Motor neuron (in vitro differentiated cells): ENCODE results near the gene NLRP9. TPM values are rescaled to one million over a fixed set of nuclear protein-coding genes. Genes with fewer than 3 reads are reported as not detected.
"Not testable (repeated sequence)": the region's sequence is repeated elsewhere in the genome, so short reads cannot be mapped to it uniquely, and the experiment has no call there.

Source experiments
- ATAC-seq, 8 experiments: fragments of 200-7000 bp; cut with Tn5 transposase; replicated peaks in 6 of 8; 2 replicates each; pipeline ENCODE4 v1.8.0; 2021; ENCODE audit warnings: mild to moderate bottlenecking in 8 of 8, moderate library complexity in 8 of 8
- H3K27ac ChIP-seq, 2 donors: fragments of 250-450 bp; sonication (Bioruptor Pico); 2 replicates each; pipeline ENCODE4 v1.9.0; 2021; ENCODE audit warnings: antibody characterized with exemption in 2 of 2, mild to moderate bottlenecking in 2 of 2, moderate library complexity in 1 of 2
- H3K4me1 ChIP-seq, 2 donors: fragments of 250-450 bp; sonication (Bioruptor Pico); replicated peaks in 1 of 2; 2 replicates each; pipeline ENCODE4 v1.6.1; 2021; ENCODE audit warnings: antibody characterized with exemption in 2 of 2, mild to moderate bottlenecking in 2 of 2, moderate library complexity in 1 of 2
- H3K4me3 ChIP-seq, 5 donors: fragments of 250-450 bp; sonication (Bioruptor Pico); 2 replicates each; pipeline ENCODE4 v1.9.0; 2021; ENCODE audit warnings: antibody characterized with exemption in 5 of 5, mild to moderate bottlenecking in 5 of 5, moderate library complexity in 4 of 5
- WGBS, 10 experiments: fragments of 450-650 bp; shearing (Covaris generic); methylation state at CpG; one replicate each; pipeline ENCODE4 v1.0.0; 2022; 5-methylcytosine and 5-hydroxymethylcytosine counted together
- in situ Hi-C, 9 experiments: fragments of 400-800 bp; cut with MboI; loops; one replicate each; pipeline ENCODE4 v1.15.0; 2021; ENCODE audit warnings: low sequenced_read_pairs in 9 of 9, low pct_unique_long_range_greater_than_20kb in 2 of 9; ENCODE audit not compliant: unreplicated experiment in 9 of 9
- total RNA-seq, 8 experiments: library from RNA; unstranded; fragments of 300-600 nt; gene quantifications; 2 replicates each; pipeline versions ENCODE4 v1.2.3 to v1.2.4, GENCODE V29; 2022

The NLRP9 gene
- total RNA-seq: 1 to 10 TPM in 1 of 8 experiments, under 1 TPM in 3, not detected in 4; 0.08 to 1.1 (median 0.23) TPM

GRCh38 chr19:55738302-55738701 lies at the start of gene NLRP9:
Gene NLRP9, minus strand, starts transcription at chr19:55738402. Its CDS starts 28 bp downstream, at chr19:55738374.
- in situ Hi-C loops: no loop called here
- Histone ChIP-seq H3K4me1 (no peaks in the 10 kb centered on the region), H3K27ac (no peak within 1 kb of the TSS), H3K4me3 (no peak within 1 kb of the TSS)
- 8 to 58% (median 38%) methylated on average over 2 to 3 of the region's 3 CpGs; no CpG with 5 or more reads in 2 of the 10 experiments for WGBS, 10 experiments
- ATAC-seq: no peak

DNA sequence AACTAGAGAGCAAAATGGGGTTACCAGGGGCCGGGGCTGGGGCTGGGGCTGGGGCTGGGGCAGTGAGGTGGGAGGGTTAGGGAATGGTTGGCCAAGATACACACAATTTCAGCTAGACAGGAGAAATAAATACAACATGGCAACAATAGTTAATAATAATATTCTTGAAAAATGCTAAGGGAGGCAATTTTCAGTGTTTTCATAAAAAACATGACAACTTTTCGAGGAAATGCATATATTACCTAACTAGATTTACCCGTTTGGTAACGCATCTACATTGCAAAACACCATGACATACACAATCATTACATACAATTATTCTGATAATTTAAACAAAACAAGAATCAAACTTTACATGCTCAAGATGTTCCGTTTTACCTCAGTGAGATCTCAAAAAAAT lies 42.9 kb upstream of the NLRP9 start:
- no peaks in the 10 kb centered on the region for H3K4me1 ChIP-seq
- no peak overlapping the region for H3K4me3 ChIP-seq
- H3K27ac ChIP-seq: no peak overlapping the region
- no peak for ATAC-seq
- WGBS, 10 experiments: 4 to 92% (median 16%) methylated on average over 1 to 4 of the region's 5 CpGs
- in situ Hi-C loops: no loop called here

GRCh38 chr19:55778331-55778730 lies 40.1 kb upstream of the NLRP9 start:
- ATAC-seq: no peak
- 0 to 60% (median 32%) methylated on average over 1 to 10 of the region's 16 CpGs; no CpG with 5 or more reads in 3 of the 10 experiments for WGBS, 10 experiments
- no peak overlapping the region for H3K27ac ChIP-seq
- no peak overlapping the region for H3K4me3 ChIP-seq
- in situ Hi-C loops: no loop called here
- H3K4me1 ChIP-seq: no peaks in the 10 kb centered on the region

GRCh38 chr19:55777528-55777927 lies 39.3 kb upstream of the NLRP9 start:
- 0 to 86% (median 26%) methylated on average over 1 to 6 of the region's 7 CpGs; no CpG with 5 or more reads in 2 of the 10 experiments for WGBS, 10 experiments
- H3K4me1 ChIP-seq: no peaks in the 10 kb centered on the region
- in situ Hi-C loops: no loop called here
- ATAC-seq: no peak
- no peak overlapping the region for H3K4me3 ChIP-seq
- no peak overlapping the region for H3K27ac ChIP-seq

- in situ Hi-C loops, H3K4me1 ChIP-seq, H3K4me3 ChIP-seq, H3K27ac ChIP-seq, ATAC-seq: not testable (repeated sequence)
- WGBS, 10 experiments: 0 to 14% (median 0%) methylated on average over 1 of the region's 3 CpGs; no CpG with 5 or more reads in 7 of the 10 experiments
These were observed 31.4 kb upstream of the NLRP9 start for GRCh38 chr19:55769632-55770031.

DNA sequence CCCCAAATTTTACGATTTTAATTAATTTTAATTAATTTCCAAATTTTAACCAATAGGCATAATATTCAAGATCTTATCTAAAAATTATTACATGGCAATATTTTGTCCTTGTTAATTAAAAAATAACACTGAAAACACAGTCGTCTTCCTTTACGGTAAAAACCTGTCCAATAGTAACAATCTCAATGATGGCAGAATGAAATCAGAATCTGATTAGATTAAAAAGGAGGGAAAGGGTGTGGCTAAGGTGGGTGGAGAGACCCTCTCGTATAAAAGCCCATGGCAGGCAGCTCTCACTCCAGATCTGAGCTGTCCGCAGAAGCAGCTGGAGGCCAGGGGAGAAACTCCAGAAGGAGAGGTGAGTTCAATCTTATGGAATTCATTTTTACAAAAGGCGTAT lies 30.6 kb upstream of the NLRP9 start, which contains the start of gene RFPL4AL1:
TSS of gene RFPL4AL1 (plus strand) at position 301 of the 400 bp plus-strand sequence. CDS start 2,687 bp downstream, outside the sequence.
- H3K4me3 ChIP-seq, in situ Hi-C loops, ATAC-seq, H3K27ac ChIP-seq, H3K4me1 ChIP-seq: not testable (repeated sequence)
- 10 to 58% (median 37%) methylated on average over 2 to 3 of the region's 6 CpGs; no CpG with 5 or more reads in 6 of the 10 experiments for WGBS, 10 experiments

GRCh38 chr19:55766466-55766865 lies 28.3 kb upstream of the NLRP9 start:
- H3K4me3 ChIP-seq: no peak overlapping the region
- H3K4me1 ChIP-seq: no peaks in the 10 kb centered on the region
- 9 to 54% (median 30%) methylated on average over 3 to 7 of the region's 7 CpGs; no CpG with 5 or more reads in 4 of the 10 experiments for WGBS, 10 experiments
- ATAC-seq: no peak
- in situ Hi-C loops: no loop called here
- no peak overlapping the region for H3K27ac ChIP-seq

GRCh38 chr19:55758797-55759196 lies 20.6 kb upstream of the NLRP9 start, which contains the start of gene RFPL4A:
Gene RFPL4A, plus strand, starts transcription at chr19:55759097. Its CDS starts 2,704 bp downstream, at chr19:55761801.
- WGBS, 10 experiments: 50 to 100% (median 60%) methylated on average over 1 to 2 of the region's 3 CpGs; no CpG with 5 or more reads in 7 of the 10 experiments
- ATAC-seq, in situ Hi-C loops: not testable (repeated sequence)

DNA sequence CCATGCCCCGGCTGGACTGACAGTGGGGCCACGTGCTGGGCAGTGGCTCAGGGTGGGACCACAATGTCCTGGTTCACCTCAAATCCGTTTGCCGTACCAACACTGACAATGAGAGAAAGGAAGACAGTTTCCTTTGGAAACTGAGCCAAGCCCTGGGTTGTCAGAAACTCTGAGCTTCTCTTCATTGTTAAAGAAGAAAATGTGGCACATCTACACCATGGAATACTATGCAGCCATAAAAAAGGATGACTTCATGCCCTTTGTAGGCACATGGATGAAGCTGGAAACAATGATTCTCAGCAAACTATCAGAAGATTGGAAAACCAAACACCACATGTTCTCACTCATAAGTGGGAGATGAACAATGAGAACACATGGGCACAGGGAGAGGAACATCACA lies 18.6 kb upstream of the NLRP9 start:
- H3K27ac ChIP-seq, in situ Hi-C loops, H3K4me3 ChIP-seq, H3K4me1 ChIP-seq, ATAC-seq: not testable (repeated sequence)
- 7 to 80% (median 44%) methylated on average over 1 to 4 of the region's 4 CpGs; no CpG with 5 or more reads in 3 of the 10 experiments for WGBS, 10 experiments

More at GRCh38 chr19:55758797-55759196, 20.6 kb upstream of the NLRP9 start, which contains the start of gene RFPL4A:
- H3K4me1 ChIP-seq, H3K27ac ChIP-seq, H3K4me3 ChIP-seq: not testable (repeated sequence)

GRCh38 chr19:55753401-55753800 lies 15.2 kb upstream of the NLRP9 start:
- in situ Hi-C loops: no loop called here
- 0 to 57% (median 21%) methylated on average over 2 to 3 of the region's 3 CpGs for WGBS, 10 experiments
- no peak for ATAC-seq
- Histone ChIP-seq H3K27ac (no peak overlapping the region), H3K4me1 (no peaks in the 10 kb centered on the region), H3K4me3 (no peak overlapping the region)

- no peak overlapping the region for H3K4me3 ChIP-seq
- no peak for ATAC-seq
- 0 to 78% (median 42%) methylated on average over 2 to 6 of the region's 6 CpGs for WGBS, 10 experiments
- no peak overlapping the region for H3K27ac ChIP-seq
- in situ Hi-C loops: no loop called here
- no peaks in the 10 kb centered on the region for H3K4me1 ChIP-seq
These were observed 12.5 kb upstream of the NLRP9 start for GRCh38 chr19:55750715-55751114.

DNA sequence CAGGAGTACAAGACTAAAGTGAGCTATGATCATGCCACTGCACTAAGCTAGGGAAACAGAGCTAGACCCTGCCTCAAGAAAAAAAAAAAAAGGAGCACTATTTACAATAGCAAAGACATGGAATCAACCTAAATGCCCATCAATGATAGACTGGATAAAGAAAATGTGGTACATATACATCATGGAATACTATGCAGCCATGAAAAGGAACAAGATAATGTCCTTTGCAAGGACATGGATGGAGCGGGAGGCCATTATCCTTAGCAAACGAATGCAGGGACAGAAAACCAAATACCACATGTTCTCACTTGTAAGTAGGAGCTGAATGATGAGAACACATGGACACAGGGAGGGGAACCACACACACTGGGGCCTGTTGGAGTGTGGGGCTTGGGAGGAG lies 7.8 kb downstream of the NLRP9 start:
- ATAC-seq, H3K4me1 ChIP-seq, H3K27ac ChIP-seq, H3K4me3 ChIP-seq, in situ Hi-C loops: not testable (repeated sequence)
- WGBS, 10 experiments: 10 to 83% (median 39%) methylated on average over 1 to 2 of the region's 2 CpGs; no CpG with 5 or more reads in 3 of the 10 experiments

DNA sequence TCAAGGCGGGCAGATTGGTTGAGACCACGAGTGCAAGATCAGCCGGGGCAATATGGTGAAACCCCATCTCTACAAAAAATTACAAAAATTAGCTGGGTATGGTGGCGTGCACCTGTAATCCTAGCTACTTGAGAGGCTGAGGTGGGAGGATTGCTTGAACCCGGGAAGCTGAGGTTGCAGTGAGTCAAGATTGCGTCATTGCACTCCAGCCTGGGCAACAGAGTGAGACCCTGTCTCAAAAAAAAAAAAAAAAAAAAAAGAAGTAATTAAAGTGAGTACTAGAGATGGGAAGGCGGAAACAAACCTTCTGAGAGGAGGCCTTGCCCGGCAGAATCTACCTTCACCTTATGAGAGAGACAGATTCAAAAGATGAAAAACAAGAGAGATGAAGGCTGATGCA lies 14.7 kb downstream of the NLRP9 start:
- ATAC-seq: no peak
- 10 to 87% (median 59%) methylated on average over 3 to 8 of the region's 8 CpGs; no CpG with 5 or more reads in 1 of the 10 experiments for WGBS, 10 experiments
- no peak overlapping the region for H3K27ac ChIP-seq
- H3K4me3 ChIP-seq: no peak overlapping the region
- in situ Hi-C loops: no loop called here
- H3K4me1 ChIP-seq: no peaks in the 10 kb centered on the region

- no peak for ATAC-seq
- Histone ChIP-seq H3K4me3 (no peak overlapping the region), H3K27ac (no peak overlapping the region), H3K4me1 (no peaks in the 10 kb centered on the region)
- whole genome bisulfite sequencing, 10 experiments: 0 to 69% (median 25%) methylated on average over 2 to 3 of the region's 3 CpGs
- in situ Hi-C loops: no loop called here
These were observed 17.4 kb downstream of the NLRP9 start for GRCh38 chr19:55720801-55721200.
